AG09309 (cell line): ENCODE measurements around the gene NOVA1.

Experiments
- DNase-seq: peaks from one replicate; pipeline ENCODE4 v3.0.0-alpha.2; 2010; ENCODE audit warnings: low read depth
- H3K4me3 ChIP-seq: 2 replicates; pipeline ENCODE4 v1.5.1; 2011; ENCODE audit warnings: mild to moderate bottlenecking, low read depth, low read length, moderate library complexity; ENCODE audit not compliant: control insufficient read depth
- TF ChIP-seq, protein P1 (sequence below): IDR thresholded peaks from 2 replicates; pipeline ENCODE4 v1.5.1; 2011; ENCODE audit warnings: mild to moderate bottlenecking, low read depth, low read length, inconsistent platforms; ENCODE audit not compliant: insufficient read depth, control insufficient read depth; ENCODE audit errors: missing control alignments

Gene NOVA1

DNA sequence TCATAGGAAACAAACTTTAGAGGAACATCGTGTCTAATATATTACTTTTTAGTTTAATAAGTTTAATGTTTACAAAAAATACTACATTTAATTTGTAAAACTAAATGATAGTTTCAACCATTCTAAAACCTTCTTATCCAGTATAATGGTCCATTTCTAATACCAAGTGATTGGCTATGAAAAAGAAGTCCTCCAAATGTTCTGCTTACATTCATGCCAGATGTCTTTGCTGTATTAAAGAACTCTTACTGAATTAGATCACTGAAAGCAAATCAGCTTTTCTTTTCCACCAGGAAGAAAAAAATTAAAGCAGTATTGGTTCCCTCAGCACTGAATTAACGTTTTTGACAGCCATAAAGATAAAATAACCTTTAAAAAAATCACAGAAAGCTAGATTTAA, 3.7 kb downstream of the NOVA1 start:
- TF ChIP-seq, protein P1, sequence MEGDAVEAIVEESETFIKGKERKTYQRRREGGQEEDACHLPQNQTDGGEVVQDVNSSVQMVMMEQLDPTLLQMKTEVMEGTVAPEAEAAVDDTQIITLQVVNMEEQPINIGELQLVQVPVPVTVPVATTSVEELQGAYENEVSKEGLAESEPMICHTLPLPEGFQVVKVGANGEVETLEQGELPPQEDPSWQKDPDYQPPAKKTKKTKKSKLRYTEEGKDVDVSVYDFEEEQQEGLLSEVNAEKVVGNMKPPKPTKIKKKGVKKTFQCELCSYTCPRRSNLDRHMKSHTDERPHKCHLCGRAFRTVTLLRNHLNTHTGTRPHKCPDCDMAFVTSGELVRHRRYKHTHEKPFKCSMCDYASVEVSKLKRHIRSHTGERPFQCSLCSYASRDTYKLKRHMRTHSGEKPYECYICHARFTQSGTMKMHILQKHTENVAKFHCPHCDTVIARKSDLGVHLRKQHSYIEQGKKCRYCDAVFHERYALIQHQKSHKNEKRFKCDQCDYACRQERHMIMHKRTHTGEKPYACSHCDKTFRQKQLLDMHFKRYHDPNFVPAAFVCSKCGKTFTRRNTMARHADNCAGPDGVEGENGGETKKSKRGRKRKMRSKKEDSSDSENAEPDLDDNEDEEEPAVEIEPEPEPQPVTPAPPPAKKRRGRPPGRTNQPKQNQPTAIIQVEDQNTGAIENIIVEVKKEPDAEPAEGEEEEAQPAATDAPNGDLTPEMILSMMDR = no peak
- no peak for DNase-seq
- no peak overlapping the region for H3K4me3 ChIP-seq

DNA sequence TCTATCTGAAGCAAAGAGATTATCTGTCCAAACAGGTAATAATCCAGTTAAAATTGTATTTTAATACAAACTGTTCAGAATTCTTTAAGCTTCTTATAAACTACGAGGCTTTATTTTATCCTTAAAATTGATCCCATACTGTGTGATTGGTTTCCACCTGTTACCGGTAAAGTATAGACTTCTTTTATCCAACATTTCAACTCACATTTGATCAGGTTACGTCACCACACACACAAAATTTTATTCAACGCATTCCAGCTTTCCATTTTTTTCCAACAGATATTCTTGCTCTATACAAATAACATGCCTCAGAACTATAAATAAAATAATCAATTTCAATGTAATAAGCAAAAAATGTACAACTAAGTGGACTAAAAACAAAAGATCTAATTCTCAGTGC, 4.5 kb downstream of the NOVA1 start:
- TF ChIP-seq, protein P1 = no peak
- no peak for DNase-seq
- no peak overlapping the region for H3K4me3 ChIP-seq

DNA sequence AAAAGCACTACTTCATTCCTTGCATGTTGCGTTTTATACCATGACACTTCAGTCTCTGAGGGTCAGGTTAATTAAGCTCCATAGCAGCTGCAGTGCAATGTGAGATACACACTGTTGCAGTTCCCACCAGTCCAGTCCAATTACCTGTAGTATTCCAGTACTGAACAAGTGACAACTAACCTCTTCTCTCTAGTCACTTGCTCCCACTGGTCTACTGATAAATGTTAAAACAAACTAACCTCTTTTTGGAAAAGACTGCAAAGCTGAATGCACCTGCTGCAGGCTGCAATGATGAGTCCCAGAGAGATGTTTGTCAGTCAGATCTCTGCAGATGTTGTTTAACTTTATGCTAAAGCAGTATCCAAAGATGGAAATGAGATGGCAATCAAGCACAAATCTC, 7.9 kb downstream of the NOVA1 start:
- DNase-seq = no peak
- TF ChIP-seq, protein P1 = no peak

DNA sequence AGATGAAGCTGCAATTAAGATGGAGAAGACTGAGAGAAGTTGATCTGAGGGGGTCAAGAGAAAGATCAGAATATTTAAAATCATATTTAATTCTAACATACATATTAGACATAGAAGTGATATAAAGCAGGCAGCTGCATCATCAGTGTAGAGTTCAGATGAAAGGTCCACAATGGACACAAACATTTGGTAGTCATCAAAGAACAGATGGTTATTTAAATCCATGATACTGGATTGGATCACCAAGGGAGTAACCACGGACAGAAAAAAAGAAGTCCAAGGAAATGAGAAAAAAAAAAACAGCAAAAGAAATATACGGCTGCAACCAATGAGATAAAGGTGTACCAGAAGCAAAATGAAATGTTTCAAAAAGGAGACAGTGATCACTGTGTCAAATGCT, 20.1 kb downstream of the NOVA1 start:
- no peak overlapping the region for H3K4me3 ChIP-seq
- TF ChIP-seq, protein P1 = no peak

More for the DNA sequence above, 7.9 kb downstream of the NOVA1 start:
- no peak overlapping the region for H3K4me3 ChIP-seq

DNA sequence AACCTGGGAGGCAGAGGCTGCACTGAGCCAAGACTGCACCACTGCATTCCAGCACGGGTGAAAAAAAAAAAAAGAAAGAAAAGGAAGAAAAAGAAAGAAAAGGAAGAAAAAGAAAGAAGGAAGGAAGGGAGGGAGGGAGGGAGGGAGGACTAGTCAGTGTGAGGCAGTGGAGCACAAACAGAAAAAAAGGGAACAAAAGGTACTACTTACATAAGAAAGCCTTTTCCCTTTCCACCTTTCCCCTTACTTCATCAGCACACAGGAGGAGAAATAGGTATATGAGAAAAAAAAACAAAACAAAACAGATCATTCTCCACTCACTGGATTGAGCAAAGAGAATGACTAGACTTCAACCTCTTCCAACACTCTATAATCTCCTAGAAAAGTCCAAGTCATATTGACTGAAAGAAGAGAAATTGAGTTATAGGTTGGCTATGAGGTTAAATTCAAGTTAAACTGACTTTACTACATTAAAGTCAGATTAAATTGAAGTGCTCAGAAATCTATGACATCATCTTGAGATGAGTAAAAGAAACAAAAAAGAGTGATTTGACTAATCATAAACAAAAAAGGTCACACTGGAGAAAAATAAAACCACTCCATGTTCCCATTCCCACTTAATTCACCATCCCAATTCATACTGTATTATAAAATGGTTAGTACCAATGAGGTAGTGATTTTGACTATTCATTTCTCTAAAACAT, 43.6 kb downstream of the NOVA1 start:
- TF ChIP-seq, protein P1 = no peak
- no peak for DNase-seq
- H3K4me3 ChIP-seq = no peak overlapping the region

More for the DNA sequence above, 20.1 kb downstream of the NOVA1 start:
- no peak for DNase-seq

DNA sequence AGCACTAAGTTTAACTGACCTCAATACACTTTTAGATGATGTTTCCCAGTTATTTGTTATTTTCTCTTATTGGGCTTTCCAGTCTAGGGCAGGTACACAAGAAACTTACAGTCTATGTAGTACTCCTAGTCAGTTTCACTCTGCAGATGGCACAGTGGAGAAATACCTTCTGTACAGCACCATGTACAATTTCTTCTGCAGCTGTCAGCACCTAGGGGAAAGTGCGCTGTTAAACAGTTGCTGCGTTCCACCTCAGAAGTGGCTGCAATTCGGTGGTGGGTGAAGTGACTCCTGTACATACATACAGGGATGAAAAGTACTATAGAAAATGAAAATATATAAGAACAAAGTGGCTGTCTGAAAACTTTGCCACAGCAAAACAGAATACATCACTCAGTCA, 48.3 kb downstream of the NOVA1 start:
- DNase-seq = no peak
- no peak overlapping the region for H3K4me3 ChIP-seq
- TF ChIP-seq, protein P1 = no peak
